GM06990 (cell line): ENCODE measurements around the gene SLC39A1.
A peak's percentile ranks its signal among the peaks of the same experiment; 100 is the strongest.
"Not testable (repeated sequence)": the region's sequence is repeated elsewhere in the genome, so short reads cannot be mapped to it uniquely, and the experiment has no call there.

Experiments
- DNase-seq: peaks from one replicate; pipeline ENCODE4 v3.0.0-alpha.2; 2011; ENCODE audit not compliant: insufficient read length; ENCODE audit errors: extremely low read depth
- H3K27me3 ChIP-seq: replicated peaks from 2 replicates; pipeline ENCODE4 v1.6.0; 2011; ENCODE audit warnings: low read length; ENCODE audit not compliant: control insufficient read depth, insufficient read depth
- H3K36me3 ChIP-seq: 2 replicates; pipeline ENCODE4 v1.5.1; 2011; ENCODE audit warnings: low read length; ENCODE audit not compliant: control insufficient read depth, insufficient read depth
- H3K4me3 ChIP-seq: replicated peaks from 2 replicates; pipeline ENCODE4 v1.5.1; 2011; ENCODE audit warnings: low read depth, mild to moderate bottlenecking, control low read depth, low read length
- TF ChIP-seq, protein P1 (sequence below): IDR thresholded peaks from 2 replicates; pipeline ENCODE4 v1.5.1; 2011; ENCODE audit warnings: low read length, control low read depth, mild to moderate bottlenecking, inconsistent platforms; ENCODE audit not compliant: insufficient read depth, poor library complexity, severe bottlenecking

SLC39A1 gene, protein sequence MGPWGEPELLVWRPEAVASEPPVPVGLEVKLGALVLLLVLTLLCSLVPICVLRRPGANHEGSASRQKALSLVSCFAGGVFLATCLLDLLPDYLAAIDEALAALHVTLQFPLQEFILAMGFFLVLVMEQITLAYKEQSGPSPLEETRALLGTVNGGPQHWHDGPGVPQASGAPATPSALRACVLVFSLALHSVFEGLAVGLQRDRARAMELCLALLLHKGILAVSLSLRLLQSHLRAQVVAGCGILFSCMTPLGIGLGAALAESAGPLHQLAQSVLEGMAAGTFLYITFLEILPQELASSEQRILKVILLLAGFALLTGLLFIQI

DNA sequence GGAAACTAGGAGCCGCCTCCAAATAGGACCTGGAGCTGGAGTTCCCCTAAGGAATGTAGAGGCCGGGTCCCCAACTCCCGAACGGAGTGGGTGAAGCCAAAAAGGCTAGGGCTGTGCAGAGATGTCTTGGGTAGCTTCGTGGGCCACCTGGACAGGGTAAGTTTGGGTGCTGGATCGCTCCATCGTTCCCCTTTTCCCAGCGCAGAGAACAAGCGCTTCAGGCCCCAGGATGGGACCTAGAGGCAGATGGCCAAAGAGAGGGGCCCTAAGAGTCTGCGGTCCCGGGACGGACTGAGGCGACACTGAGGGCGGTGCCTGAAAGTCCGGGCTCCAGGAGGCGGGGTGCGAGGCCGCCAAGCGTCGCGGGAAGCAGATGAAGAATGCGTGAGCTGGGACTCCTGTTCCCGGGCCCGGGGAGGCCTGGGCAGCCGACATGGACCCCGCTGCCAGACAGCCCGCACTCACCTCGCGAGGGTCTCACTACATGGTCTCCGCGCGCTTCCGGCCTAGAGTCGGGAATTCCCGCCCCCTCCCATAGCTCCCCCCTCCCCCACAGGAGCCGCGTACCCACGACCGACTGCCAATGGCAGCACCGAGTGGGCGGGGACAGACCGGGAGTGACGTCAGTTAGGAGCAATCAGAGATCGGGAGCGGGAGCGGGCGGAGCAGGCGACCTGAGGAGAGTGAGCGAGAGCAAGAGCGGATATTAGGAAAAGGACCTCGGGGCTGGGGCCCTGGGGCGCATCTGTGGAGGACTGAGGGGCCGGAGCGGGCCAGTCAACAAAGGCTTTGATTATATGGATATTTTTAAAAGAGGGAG is at the start of gene SLC39A1:
TSS of gene SLC39A1 (minus strand) at position 508 of the 820 bp plus-strand sequence. CDS start 822 bp downstream, outside the sequence.
- H3K36me3 ChIP-seq: peaks cover 6% of the 10 kb centered on the region
- H3K27me3 ChIP-seq: no peaks in the 10 kb centered on the region
- TF ChIP-seq, protein P1, sequence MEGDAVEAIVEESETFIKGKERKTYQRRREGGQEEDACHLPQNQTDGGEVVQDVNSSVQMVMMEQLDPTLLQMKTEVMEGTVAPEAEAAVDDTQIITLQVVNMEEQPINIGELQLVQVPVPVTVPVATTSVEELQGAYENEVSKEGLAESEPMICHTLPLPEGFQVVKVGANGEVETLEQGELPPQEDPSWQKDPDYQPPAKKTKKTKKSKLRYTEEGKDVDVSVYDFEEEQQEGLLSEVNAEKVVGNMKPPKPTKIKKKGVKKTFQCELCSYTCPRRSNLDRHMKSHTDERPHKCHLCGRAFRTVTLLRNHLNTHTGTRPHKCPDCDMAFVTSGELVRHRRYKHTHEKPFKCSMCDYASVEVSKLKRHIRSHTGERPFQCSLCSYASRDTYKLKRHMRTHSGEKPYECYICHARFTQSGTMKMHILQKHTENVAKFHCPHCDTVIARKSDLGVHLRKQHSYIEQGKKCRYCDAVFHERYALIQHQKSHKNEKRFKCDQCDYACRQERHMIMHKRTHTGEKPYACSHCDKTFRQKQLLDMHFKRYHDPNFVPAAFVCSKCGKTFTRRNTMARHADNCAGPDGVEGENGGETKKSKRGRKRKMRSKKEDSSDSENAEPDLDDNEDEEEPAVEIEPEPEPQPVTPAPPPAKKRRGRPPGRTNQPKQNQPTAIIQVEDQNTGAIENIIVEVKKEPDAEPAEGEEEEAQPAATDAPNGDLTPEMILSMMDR: no peak
- H3K4me3 ChIP-seq: peak within 1 kb of the TSS; percentile 81
- DNase-seq: peak; percentile 94

GRCh38 chr1:154012543-154012942 is 49.2 kb upstream of the SLC39A1 start:
- not testable (repeated sequence) for H3K27me3 ChIP-seq, DNase-seq, H3K4me3 ChIP-seq, H3K36me3 ChIP-seq

DNA sequence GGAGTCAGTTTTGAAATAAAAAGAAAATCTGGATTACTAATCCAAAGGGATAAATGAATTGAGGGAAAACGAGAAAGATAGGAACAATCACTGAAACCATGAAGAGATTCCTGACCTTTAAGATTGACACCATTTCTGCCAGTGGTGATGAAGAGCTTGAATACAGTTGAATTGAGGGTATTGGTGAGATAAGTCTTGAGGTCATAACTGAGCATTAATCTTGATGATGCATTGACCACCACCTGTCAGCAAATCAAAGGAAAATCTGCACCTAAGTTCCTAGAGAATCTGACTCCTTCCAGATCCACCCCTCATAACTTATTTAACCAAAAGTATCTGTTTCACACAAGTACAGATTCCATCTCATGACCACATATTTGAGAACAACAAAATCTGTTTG is 48.8 kb upstream of the SLC39A1 start:
- H3K36me3 ChIP-seq: no peaks in the 10 kb centered on the region
- TF ChIP-seq, protein P1: no peak
- no peak overlapping the region for H3K4me3 ChIP-seq
- no peaks in the 10 kb centered on the region for H3K27me3 ChIP-seq
- no peak for DNase-seq

- DNase-seq: no peak
- TF ChIP-seq, protein P1: no peak
- Histone ChIP-seq H3K4me3 (no peak overlapping the region), H3K27me3 (no peaks in the 10 kb centered on the region), H3K36me3 (no peaks in the 10 kb centered on the region)
Measured at GRCh38 chr1:154006136-154006535, 42.8 kb upstream of the SLC39A1 start.

- DNase-seq: no peak
- TF ChIP-seq, protein P1: no peak
- H3K27me3 ChIP-seq: no peaks in the 10 kb centered on the region
- H3K36me3 ChIP-seq: no peaks in the 10 kb centered on the region
- no peak overlapping the region for H3K4me3 ChIP-seq
Measured at GRCh38 chr1:154000420-154000819, 37.1 kb upstream of the SLC39A1 start.

DNA sequence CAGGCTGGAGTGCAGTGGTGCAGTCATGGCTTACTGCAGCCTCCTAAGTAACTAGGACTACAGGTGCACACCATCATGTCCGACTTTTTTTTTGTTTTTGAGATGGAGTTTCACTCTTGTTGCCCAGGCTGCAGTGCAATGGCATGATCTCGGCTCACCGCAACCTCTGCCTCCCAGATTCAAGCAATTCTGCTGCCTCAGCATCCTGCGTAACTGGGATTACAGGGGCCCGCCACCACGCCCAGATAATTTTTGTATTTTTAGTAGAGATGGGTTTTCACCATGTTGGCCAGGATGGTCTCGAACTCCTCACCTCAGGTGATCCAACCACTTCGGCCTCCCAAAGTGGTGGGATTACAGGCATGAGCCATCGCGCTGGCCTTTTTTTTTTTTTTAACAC is 33.5 kb upstream of the SLC39A1 start:
- not testable (repeated sequence) for H3K4me3 ChIP-seq, H3K36me3 ChIP-seq, H3K27me3 ChIP-seq, DNase-seq
